Neural cell (in vitro differentiated cells): Measurements from ENCODE around the gene STIL.

Source experiments
- CTCF ChIP-seq: fragments of 450-650 bp; IDR thresholded peaks from 2 replicates; pipeline ENCODE4 v1.5.1; 2014; ENCODE audit warnings: antibody characterized with exemption, mild to moderate bottlenecking, moderate library complexity; ENCODE audit not compliant: poor library complexity, severe bottlenecking
- EP300 ChIP-seq: fragments of 450-650 bp; conservative IDR thresholded peaks from 2 replicates; pipeline ENCODE4 v1.6.1; 2014; ENCODE audit warnings: antibody characterized with exemption, mild to moderate bottlenecking, moderate library complexity; ENCODE audit not compliant: poor library complexity, severe bottlenecking
- EZH2 ChIP-seq: fragments of 200-600, 300-800 bp; shearing (Covaris generic), sonication (generic); IDR thresholded peaks from 2 replicates; pipeline ENCODE4 v1.6.1; 2014; ENCODE audit warnings: antibody characterized with exemption, low read length, borderline replicate concordance, mild to moderate bottlenecking; ENCODE audit not compliant: insufficient read depth, poor library complexity, severe bottlenecking
- MXI1 ChIP-seq: fragments of 450-650 bp; conservative IDR thresholded peaks from 2 replicates; pipeline ENCODE4 v1.6.1; 2014; ENCODE audit warnings: antibody characterized with exemption, mild to moderate bottlenecking; ENCODE audit not compliant: poor library complexity, severe bottlenecking
- POLR2AphosphoS5 ChIP-seq: IDR thresholded peaks from 2 replicates; pipeline ENCODE4 v1.6.1; 2012
- RAD21 ChIP-seq: fragments of 450-650 bp; conservative IDR thresholded peaks from 2 replicates; pipeline ENCODE4 v1.6.1; 2014; ENCODE audit warnings: antibody characterized with exemption, mild to moderate bottlenecking, moderate library complexity
- SMC3 ChIP-seq: fragments of 450-650 bp; conservative IDR thresholded peaks from 2 replicates; pipeline ENCODE4 v1.6.1; 2014; ENCODE audit warnings: antibody characterized with exemption, mild to moderate bottlenecking, moderate library complexity; ENCODE audit not compliant: poor library complexity
- TAF1 ChIP-seq: IDR thresholded peaks from 2 replicates; pipeline ENCODE4 v1.6.1; 2012; ENCODE audit warnings: low read depth
- TF ChIP-seq, protein P1 (sequence below): IDR thresholded peaks from 2 replicates; pipeline ENCODE4 v1.6.1; 2012; ENCODE audit warnings: borderline replicate concordance

DNA sequence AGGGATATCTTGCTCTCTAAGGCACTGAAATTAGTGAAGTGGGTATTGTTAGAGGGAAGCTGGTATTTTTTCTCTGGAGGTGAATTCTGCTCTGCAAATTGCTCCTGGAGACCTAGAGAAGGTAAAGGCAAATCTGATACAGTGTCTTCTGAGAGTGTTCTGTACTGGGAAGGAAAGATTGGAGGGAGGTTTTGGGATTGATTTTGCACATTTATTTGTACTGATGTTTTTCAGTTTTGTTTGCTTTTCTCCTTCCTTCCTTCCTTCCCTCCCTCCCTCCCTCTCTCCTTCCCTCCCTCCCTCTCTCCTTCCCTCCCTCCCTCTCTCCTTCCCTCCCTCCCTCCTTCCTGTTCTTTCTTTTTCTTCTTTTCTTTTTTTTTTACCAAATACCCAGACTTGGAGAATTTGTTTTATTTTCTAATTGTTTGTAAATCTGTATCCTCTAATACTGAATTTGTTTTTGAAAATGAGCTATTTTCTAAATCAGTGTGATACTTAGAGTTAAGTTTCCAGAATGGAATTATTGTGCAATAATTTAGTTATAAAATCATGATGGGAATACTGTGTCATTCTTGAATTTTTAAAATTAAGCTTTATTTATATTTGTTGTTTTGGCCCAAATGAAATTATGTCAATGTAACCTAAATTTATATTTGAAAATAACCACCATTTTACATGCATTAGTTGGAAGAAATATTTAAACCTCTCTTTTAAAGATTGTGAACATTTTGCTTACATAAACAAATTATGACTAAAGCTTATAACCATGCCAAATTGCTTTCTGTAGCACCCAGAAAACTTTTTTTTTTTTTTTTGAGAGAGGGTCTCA lies 24.5 kb upstream of the STIL start:
- TF ChIP-seq CTCF, result no peak
- TF ChIP-seq EP300, result no peak
- no peak for TF ChIP-seq EZH2
- TF ChIP-seq TAF1, result no peak
- no peak for TF ChIP-seq RAD21
- TF ChIP-seq POLR2AphosphoS5, result no peak
- TF ChIP-seq, protein P1, sequence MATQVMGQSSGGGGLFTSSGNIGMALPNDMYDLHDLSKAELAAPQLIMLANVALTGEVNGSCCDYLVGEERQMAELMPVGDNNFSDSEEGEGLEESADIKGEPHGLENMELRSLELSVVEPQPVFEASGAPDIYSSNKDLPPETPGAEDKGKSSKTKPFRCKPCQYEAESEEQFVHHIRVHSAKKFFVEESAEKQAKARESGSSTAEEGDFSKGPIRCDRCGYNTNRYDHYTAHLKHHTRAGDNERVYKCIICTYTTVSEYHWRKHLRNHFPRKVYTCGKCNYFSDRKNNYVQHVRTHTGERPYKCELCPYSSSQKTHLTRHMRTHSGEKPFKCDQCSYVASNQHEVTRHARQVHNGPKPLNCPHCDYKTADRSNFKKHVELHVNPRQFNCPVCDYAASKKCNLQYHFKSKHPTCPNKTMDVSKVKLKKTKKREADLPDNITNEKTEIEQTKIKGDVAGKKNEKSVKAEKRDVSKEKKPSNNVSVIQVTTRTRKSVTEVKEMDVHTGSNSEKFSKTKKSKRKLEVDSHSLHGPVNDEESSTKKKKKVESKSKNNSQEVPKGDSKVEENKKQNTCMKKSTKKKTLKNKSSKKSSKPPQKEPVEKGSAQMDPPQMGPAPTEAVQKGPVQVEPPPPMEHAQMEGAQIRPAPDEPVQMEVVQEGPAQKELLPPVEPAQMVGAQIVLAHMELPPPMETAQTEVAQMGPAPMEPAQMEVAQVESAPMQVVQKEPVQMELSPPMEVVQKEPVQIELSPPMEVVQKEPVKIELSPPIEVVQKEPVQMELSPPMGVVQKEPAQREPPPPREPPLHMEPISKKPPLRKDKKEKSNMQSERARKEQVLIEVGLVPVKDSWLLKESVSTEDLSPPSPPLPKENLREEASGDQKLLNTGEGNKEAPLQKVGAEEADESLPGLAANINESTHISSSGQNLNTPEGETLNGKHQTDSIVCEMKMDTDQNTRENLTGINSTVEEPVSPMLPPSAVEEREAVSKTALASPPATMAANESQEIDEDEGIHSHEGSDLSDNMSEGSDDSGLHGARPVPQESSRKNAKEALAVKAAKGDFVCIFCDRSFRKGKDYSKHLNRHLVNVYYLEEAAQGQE, result no peak
- TF ChIP-seq MXI1, result no peak
- TF ChIP-seq SMC3, result no peak
